Neural progenitor cell (in vitro differentiated cells): ENCODE data around the gene SLC25A40.

Experiments
- CTCF ChIP-seq: fragments of 200-600 bp; sonication (generic); IDR thresholded peaks from 2 replicates; pipeline ENCODE4 v1.5.1; 2017; ENCODE audit warnings: antibody characterized with exemption, mild to moderate bottlenecking
- EZH2 ChIP-seq: fragments of 200-600 bp; sonication (generic); IDR thresholded peaks from 2 replicates; pipeline ENCODE4 v1.6.1; 2017; ENCODE audit warnings: antibody characterized with exemption, mild to moderate bottlenecking, moderate library complexity
- EZH2phosphoT487 ChIP-seq: fragments of 200-600 bp; sonication (generic); IDR thresholded peaks from 2 replicates; pipeline ENCODE4 v1.6.1; 2017; ENCODE audit warnings: antibody characterized with exemption

GRCh38 chr7:87784424-87784823, 91.7 kb downstream of the SLC25A40 start:
- TF ChIP-seq CTCF, result no peak
- no peak for TF ChIP-seq EZH2
- TF ChIP-seq EZH2phosphoT487, result no peak
